Measurements from ENCODE around the gene ARF5. TPM values are rescaled to one million over a fixed set of nuclear protein-coding genes. Genes with fewer than 3 reads are reported as not detected.

The ARF5 gene
- polyA plus RNA-seq, 3 donors, result 175 to 195 (median 193) TPM

DNA sequence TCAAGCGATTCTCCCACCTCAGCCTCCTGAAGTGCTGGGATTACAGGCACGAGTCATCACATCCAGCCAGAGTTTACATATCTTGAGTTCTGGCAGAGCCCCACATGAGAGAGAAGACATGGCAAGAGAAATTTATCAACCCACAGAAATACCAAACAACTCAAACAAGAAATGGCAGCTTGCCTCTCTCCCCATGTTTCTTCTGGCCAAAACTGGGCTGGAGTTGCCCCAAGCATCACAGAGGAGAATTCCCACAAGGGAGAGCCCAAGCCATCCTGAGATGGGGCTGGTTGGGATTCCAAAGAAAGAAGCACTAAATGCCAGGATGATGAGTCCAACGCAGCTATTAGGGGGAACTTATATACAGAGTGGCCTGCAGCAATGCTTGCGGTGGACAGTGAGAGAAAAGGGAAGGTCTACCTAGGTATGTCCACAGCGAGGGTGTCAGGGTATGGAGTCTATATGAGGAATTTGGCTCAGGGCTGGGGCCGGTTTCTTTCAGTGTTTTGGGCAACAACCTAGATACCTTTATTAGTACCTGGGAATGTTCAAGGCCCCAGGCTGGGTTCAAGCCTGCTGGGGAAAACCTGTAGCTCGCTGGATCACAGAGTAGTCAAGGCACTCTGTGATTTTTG is 44.2 kb downstream of the ARF5 start:
- no peak for DNase-seq (ENCODE audit: low read depth in 3 of 3, low spot score in 2 of 3)

DNA sequence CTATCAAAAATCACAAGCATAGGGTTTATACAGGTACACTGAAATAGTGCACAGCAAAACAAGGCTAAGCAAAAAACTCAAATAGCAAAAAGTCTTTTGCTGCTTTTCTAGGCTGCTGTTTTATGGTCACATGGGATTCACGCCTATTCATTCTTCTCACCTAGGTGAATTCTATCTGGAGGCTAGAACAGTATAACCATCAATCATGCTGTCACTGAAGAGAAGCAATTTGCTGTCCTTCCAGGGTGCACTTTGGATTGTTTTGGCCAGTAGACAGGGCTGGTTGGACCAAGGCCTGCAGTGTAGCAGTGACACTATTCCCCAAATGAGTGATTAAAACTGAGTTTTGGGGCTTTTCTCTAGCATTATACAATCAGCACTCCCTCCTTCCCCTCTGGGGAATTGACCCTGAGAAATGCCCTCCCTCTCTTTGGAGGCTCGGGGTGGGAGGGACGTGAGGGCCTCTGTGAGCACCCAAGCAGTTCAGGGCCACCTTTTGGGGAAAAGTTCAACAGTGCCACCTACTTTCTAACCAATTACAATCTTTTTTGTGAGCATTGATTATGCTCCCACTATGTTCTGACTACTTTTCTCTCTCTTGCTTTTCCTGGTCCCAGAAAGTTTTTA is 47.6 kb downstream of the ARF5 start:
- DNase-seq (ENCODE audit: low read depth in 3 of 3, low spot score in 2 of 3), result no peak

DNA sequence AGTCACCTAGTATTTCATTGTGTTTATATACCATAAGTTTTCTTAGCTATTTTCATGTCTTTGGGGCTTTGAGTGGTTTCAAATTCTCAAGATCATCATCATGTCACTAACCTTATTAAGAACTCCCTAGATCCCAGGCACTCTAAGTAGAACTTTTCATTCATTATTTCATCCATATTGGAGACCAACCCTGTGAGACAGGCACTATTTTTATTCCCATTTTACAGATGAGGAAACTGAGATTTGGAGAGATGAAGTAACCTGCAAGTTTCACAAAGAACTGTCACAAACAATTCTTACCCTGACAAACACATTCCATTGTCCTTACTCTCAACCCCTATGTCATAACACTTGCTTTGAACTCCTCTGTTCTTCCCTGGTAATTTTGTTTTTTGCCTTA is 50.0 kb downstream of the ARF5 start:
- no peak for DNase-seq (ENCODE audit: low read depth in 3 of 3, low spot score in 2 of 3)

Other genes with a start within 250 kb of the ARF5 start
- 10 to 100 TPM; 19.4 to 20.8 (median 20.0) TPM for gene ZNF800, start 195.7 kb upstream of the ARF5 start, polyA plus RNA-seq (ENCODE audit: insufficient read length in 3 of 3)
- 10 to 100 TPM; 15.0 to 15.2 (median 15.0) TPM for gene GCC1, start 2.8 kb upstream of the ARF5 start, polyA plus RNA-seq (ENCODE audit: insufficient read length in 3 of 3)
- gene FSCN3, start 5.3 kb downstream of the ARF5 start, polyA plus RNA-seq (ENCODE audit: insufficient read length in 3 of 3), result under 1 TPM; 0.06 to 0.25 (median 0.07) TPM
- gene PAX4, start 29.7 kb downstream of the ARF5 start, polyA plus RNA-seq (ENCODE audit: insufficient read length in 3 of 3), result not detected
- gene SND1, start 63.8 kb downstream of the ARF5 start, polyA plus RNA-seq (ENCODE audit: insufficient read length in 3 of 3), result 100 to 1,000 TPM; 158 to 177 (median 163) TPM

Measured in right renal cortex interstitium (tissue), 3 donors.